Upper lobe of left lung (tissue), 6 donors: Measurements from ENCODE around the gene RBM33. TPM values are rescaled to one million over a fixed set of nuclear protein-coding genes. Genes with fewer than 3 reads are reported as not detected.

Experiments used
- ATAC-seq, 2 donors: fragments of 200-7000 bp; cut with Tn5 transposase; one replicate each; pipeline ENCODE4 v1.9.1; 2022; ENCODE audit warnings: mild to moderate bottlenecking in 2 of 2, moderate library complexity in 2 of 2; ENCODE audit not compliant: low FRiP score in 2 of 2
- DNase-seq, 2 donors: peaks; one replicate each; pipeline ENCODE4 v3.0.0-alpha.2; 2019 to 2020
- H3K27ac ChIP-seq, 4 donors: fragments of 200-600 bp; sonication (generic); one replicate each; pipeline ENCODE4 v1.5.1; 2016 to 2019
- H3K27me3 ChIP-seq, 4 donors: fragments of 200-600 bp; sonication (generic); one replicate each; pipeline ENCODE4 v1.5.1; 2017 to 2019
- H3K36me3 ChIP-seq, 4 donors: fragments of 200-600 bp; sonication (generic); one replicate each; pipeline ENCODE4 v1.5.1; 2016 to 2019
- H3K4me1 ChIP-seq, 4 donors: fragments of 200-600 bp; sonication (generic); one replicate each; pipeline ENCODE4 v1.5.1; 2018 to 2019
- H3K4me3 ChIP-seq, 4 donors: fragments of 200-600 bp; sonication (generic); one replicate each; pipeline ENCODE4 v1.5.1; 2017 to 2019; ENCODE audit warnings: mild to moderate bottlenecking in 2 of 4, moderate library complexity in 1 of 4
- H3K9me3 ChIP-seq, 4 donors: fragments of 200-600 bp; sonication (generic); one replicate each; pipeline ENCODE4 v1.5.1; 2018 to 2019
- CTCF ChIP-seq, 6 experiments: fragments of 450-650 bp in 4 of 6; fragments of 200-600 bp in 2 of 6; sonication (generic) in 2 of 6; IDR thresholded peaks; one replicate each; pipeline ENCODE4 v1.5.1; 2016 to 2019; ENCODE audit warnings: antibody characterized with exemption in 6 of 6
- EP300 ChIP-seq, 4 donors: sonication (generic); formaldehyde crosslinking; IDR thresholded peaks; one replicate each; pipeline ENCODE4 v1.5.1; 2017; ENCODE audit warnings: antibody characterized with exemption in 4 of 4, control low read depth in 2 of 4
- POLR2A ChIP-seq, 4 donors: fragments of 450-650 bp; IDR thresholded peaks; one replicate each; pipeline ENCODE4 v1.5.1; 2016 to 2017; ENCODE audit warnings: antibody characterized with exemption in 4 of 4, mild to moderate bottlenecking in 2 of 4
- POLR2AphosphoS5 ChIP-seq, 2 donors: sonication (generic); formaldehyde crosslinking; IDR thresholded peaks; one replicate each; pipeline ENCODE4 v1.5.1; 2017; ENCODE audit warnings: antibody characterized with exemption in 2 of 2
- WGBS, 2 donors: methylation state at CpG; one replicate each; pipeline ENCODE4 v1.1.5; 2017 to 2018; 5-methylcytosine and 5-hydroxymethylcytosine counted together
- total RNA-seq, 6 donors: library from RNA; depleted of rRNA in 4 of 6; stranded (reverse); fragments of >200 nt in 4 of 6; gene quantifications; one replicate each; pipeline versions ENCODE4 v1.1.0 to v1.2.1, GENCODE V29; 2016 to 2021
- donor health status: DM: no; HTN: no; CAD: no; lungs with moderate emphysema.
- donor health status: DM: no; HTN: yes; CAD: no; lungs with severe emphysema.

The RBM33 gene
- total RNA-seq, 6 donors from 2014 or later: 40.6 to 179 (median 76.4) TPM

DNA sequence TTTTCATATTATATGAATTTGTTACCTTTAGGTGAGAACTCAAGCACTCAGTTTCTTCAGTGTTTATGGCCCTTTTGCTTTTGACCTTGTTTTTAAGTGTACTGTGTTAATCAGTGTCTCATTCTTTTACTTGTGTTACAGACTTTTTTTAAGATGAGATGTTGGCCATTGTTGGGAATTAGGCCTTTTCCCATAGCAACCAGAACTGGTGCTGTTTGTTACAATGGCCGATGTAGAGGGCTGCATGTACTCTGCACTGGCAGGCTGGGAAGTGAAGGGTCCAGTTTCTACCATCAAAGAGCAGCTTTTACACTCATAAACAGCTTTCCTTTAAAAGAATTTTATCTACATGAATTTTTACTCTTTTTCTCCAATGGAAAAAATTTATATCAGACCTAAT, 102.7 kb downstream of the RBM33 start:
- H3K27ac ChIP-seq: no peak overlapping the region
- ATAC-seq (no peak), DNase-seq (no peak)
- H3K4me1 ChIP-seq: peaks cover 0 to 19% (median 7%) of the 10 kb centered on the region in 4 donors
- no peak overlapping the region for H3K4me3 ChIP-seq
- 82 to 90% methylated on average over 1 of the region's 1 CpG for whole genome bisulfite sequencing, 2 donors
- no peaks in the 10 kb centered on the region for H3K9me3 ChIP-seq
- H3K27me3 ChIP-seq: no peaks in the 10 kb centered on the region
- peaks cover 17 to 55% (median 27%) of the 10 kb centered on the region in 4 donors for H3K36me3 ChIP-seq
- TF ChIP-seq EP300 (IDR thresholded peaks at IDR 0.05): no peak
- no peak for TF ChIP-seq CTCF (IDR thresholded peaks at IDR 0.05)
- TF ChIP-seq POLR2A (IDR thresholded peaks at IDR 0.05): no peak
- no peak for TF ChIP-seq POLR2AphosphoS5 (IDR thresholded peaks at IDR 0.05)

DNA sequence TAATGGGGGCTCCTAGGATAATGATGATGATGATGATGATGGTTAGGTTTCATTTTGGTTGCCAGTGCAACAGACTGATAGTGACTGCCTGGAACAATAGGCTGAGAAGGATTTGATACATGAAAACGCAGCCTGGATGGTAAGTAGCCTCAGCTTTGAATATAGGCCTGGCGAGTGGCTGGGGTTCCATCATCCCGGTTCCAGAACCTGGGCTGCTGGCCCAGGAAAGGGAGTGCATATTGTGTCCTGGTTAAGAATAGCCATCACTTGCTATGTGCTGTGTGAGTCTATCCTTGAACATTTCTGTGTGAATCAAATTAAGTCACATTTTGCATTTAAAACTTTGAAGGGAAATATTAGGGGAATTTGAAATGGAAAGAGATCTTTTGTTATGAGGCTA, 105.1 kb downstream of the RBM33 start:
- H3K4me1 ChIP-seq: peaks cover 11 to 39% (median 26%) of the 10 kb centered on the region in 4 donors
- H3K36me3 ChIP-seq: peaks cover 13 to 33% (median 18%) of the 10 kb centered on the region in 4 donors
- no peak overlapping the region for H3K4me3 ChIP-seq
- no peaks in the 10 kb centered on the region for H3K9me3 ChIP-seq
- no peaks in the 10 kb centered on the region for H3K27me3 ChIP-seq
- 93 to 97% methylated on average over 3 of the region's 3 CpGs for WGBS, 2 donors
- TF ChIP-seq POLR2A (IDR thresholded peaks at IDR 0.05): no peak
- TF ChIP-seq EP300 (IDR thresholded peaks at IDR 0.05): no peak
- TF ChIP-seq POLR2AphosphoS5 (IDR thresholded peaks at IDR 0.05): no peak
- TF ChIP-seq CTCF (IDR thresholded peaks at IDR 0.05): no peak
- no peak overlapping the region for H3K27ac ChIP-seq
- ATAC-seq: no peak
- DNase-seq: no peak

DNA sequence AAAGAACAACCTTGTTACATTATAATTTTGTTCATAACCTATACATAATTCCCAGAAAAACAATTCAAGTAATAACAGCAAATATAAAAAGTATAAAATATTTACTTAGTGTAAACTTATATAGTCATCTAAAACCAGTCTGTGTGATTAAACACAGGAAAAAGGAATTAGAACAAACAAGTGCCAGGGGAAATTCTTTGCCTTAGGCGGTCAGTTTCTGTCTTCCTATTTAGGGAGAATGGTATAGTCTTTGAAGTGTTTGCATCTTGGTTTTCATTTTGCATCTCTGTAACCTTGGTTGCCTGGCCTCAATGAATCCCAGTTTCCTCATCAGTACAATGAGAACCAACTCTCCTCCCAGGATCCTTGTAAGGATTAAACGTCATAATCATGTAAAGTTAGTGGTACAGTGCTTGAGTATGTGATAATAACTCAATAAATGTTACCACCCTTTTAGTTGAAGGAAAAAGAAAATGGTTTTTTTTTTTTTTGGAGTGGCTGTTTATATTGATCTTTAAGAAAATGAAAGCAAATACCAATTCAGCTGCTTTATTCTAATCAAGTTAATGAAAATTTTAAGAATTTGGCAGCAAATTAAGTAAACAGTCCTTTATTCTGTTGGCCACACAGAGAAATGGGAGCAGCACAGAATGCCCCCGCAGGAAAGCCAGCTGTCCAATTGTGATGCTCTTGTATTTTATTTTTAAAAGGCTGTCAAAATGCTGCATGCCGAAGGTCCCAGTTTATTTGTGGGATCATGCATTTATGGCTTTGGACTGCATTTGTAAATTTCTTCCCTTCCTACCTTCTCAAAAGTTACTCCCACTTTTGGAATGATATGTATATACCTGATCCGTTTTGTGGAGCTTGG, 106.0 kb downstream of the RBM33 start:
- 63 to 76% methylated on average over 5 of the region's 5 CpGs for WGBS, 2 donors
- Histone ChIP-seq H3K36me3 (peaks cover 4 to 24% (median 10%) of the 10 kb centered on the region in 4 donors), H3K27ac (no peak overlapping the region), H3K4me1 (peaks cover 15 to 48% (median 31%) of the 10 kb centered on the region in 4 donors), H3K4me3 (no peak overlapping the region), H3K9me3 (no peaks in the 10 kb centered on the region), H3K27me3 (no peaks in the 10 kb centered on the region)
- DNase-seq (no peak), ATAC-seq (no peak)
- no peak for TF ChIP-seq POLR2A (IDR thresholded peaks at IDR 0.05)
- TF ChIP-seq POLR2AphosphoS5 (IDR thresholded peaks at IDR 0.05): no peak
- TF ChIP-seq CTCF (IDR thresholded peaks at IDR 0.05): no peak
- no peak for TF ChIP-seq EP300 (IDR thresholded peaks at IDR 0.05)

DNA sequence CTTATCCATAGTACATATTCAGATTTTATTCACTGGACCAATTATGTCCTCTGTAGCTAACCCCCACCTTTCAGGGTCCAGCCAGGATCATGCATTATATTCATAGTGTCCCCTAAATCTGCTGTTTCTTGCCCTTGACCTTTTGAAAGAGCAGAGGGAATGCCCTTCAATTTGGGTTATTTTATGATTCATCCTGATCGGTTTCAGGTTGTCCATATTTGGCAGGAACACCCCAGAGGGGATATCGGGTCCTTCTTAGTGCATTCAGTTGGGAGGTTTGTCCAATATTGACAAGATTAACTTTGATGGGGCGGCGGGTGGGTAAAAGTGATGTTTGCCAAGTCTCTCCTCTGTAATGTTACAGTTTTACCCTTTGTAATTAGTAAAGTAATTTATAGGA, 106.9 kb downstream of the RBM33 start:
- peaks cover 15 to 49% (median 31%) of the 10 kb centered on the region in 4 donors for H3K4me1 ChIP-seq
- H3K27me3 ChIP-seq: no peaks in the 10 kb centered on the region
- no peak for TF ChIP-seq CTCF (IDR thresholded peaks at IDR 0.05)
- TF ChIP-seq EP300 (IDR thresholded peaks at IDR 0.05): no peak
- TF ChIP-seq POLR2A (IDR thresholded peaks at IDR 0.05): no peak
- TF ChIP-seq POLR2AphosphoS5 (IDR thresholded peaks at IDR 0.05): no peak
- no peak for ATAC-seq
- H3K9me3 ChIP-seq: no peaks in the 10 kb centered on the region
- 89 to 96% methylated on average over 4 of the region's 4 CpGs for WGBS, 2 donors
- DNase-seq: no peak
- H3K4me3 ChIP-seq: no peak overlapping the region
- H3K27ac ChIP-seq: no peak overlapping the region
- H3K36me3 ChIP-seq: peaks cover 0 to 15% (median under 1%) of the 10 kb centered on the region in 4 donors
